Measurements from ENCODE around the gene BRD3.

BRD3 gene

GRCh38 chr9:134024828-134025605 is 42.8 kb downstream of the BRD3 start, which contains the start of gene BRD3OS:
TSS of gene BRD3OS (plus strand) at chr9:134025481. CDS start at chr9:134026748, 1,267 bp downstream.
- peak; percentile 98 for DNase-seq (ENCODE audit: low spot score)

- no peak for DNase-seq (ENCODE audit: low spot score)
These were observed 43.5 kb downstream of the BRD3 start for GRCh38 chr9:134024214-134024792.

- no peak for DNase-seq (ENCODE audit: low spot score)
These were observed 52.9 kb downstream of the BRD3 start for GRCh38 chr9:134014946-134015345.

- no peak for DNase-seq (ENCODE audit: low spot score)
These were observed 56.4 kb downstream of the BRD3 start for GRCh38 chr9:134011401-134011800.

- DNase-seq (ENCODE audit: low spot score): no peak
These were observed 57.3 kb downstream of the BRD3 start for GRCh38 chr9:134010310-134011173.

GRCh38 chr9:134007571-134007970 is 60.3 kb downstream of the BRD3 start:
- DNase-seq (ENCODE audit: low spot score): no peak

- no peak for DNase-seq (ENCODE audit: low spot score)
These were observed 60.7 kb downstream of the BRD3 start for GRCh38 chr9:134007150-134007549.

- DNase-seq (ENCODE audit: low spot score): no peak
These were observed 62.4 kb downstream of the BRD3 start for GRCh38 chr9:134005381-134005780.

GRCh38 chr9:134004881-134005280 is 62.9 kb downstream of the BRD3 start:
- DNase-seq (ENCODE audit: low spot score): no peak

- DNase-seq (ENCODE audit: low spot score): no peak
These were observed 63.5 kb downstream of the BRD3 start for GRCh38 chr9:134004131-134004873.

GRCh38 chr9:134003237-134003636 is 64.6 kb downstream of the BRD3 start:
- no peak for DNase-seq (ENCODE audit: low spot score)

GRCh38 chr9:134002796-134003195 is 65.0 kb downstream of the BRD3 start:
- no peak for DNase-seq (ENCODE audit: low spot score)

GRCh38 chr9:133999851-134000265 is 68.0 kb downstream of the BRD3 start:
- no peak for DNase-seq (ENCODE audit: low spot score)

GRCh38 chr9:133998915-133999595 is 68.8 kb downstream of the BRD3 start:
- DNase-seq (ENCODE audit: low spot score): no peak

- DNase-seq (ENCODE audit: low spot score): no peak
These were observed 70.2 kb downstream of the BRD3 start for GRCh38 chr9:133997584-133997983.

- no peak for DNase-seq (ENCODE audit: low spot score)
These were observed 71.0 kb downstream of the BRD3 start for GRCh38 chr9:133996531-133997520.

GRCh38 chr9:133995012-133995896 is 72.6 kb downstream of the BRD3 start:
- DNase-seq (ENCODE audit: low spot score): peak; percentile 57

GRCh38 chr9:133994353-133995011 is 73.3 kb downstream of the BRD3 start:
- peak; percentile 80 for DNase-seq (ENCODE audit: low spot score)

All from SK-N-DZ (cell line).